IMR-90 (cell line): Measurements from ENCODE around the gene VPS33A. TPM values are rescaled to one million over a fixed set of nuclear protein-coding genes. Genes with fewer than 3 reads are reported as not detected.

Experiments
- ATAC-seq: fragments of 200-7000 bp; cut with Tn5 transposase; 2 replicates; pipeline ENCODE4 v1.9.1; 2020; ENCODE audit warnings: low read depth, mild to moderate bottlenecking, moderate library complexity
- BruUV-seq: library from RNA; stranded (reverse); fragments of 400-500 nt; replicated peaks from 2 replicates; lab custom pipeline; 2021; lab: Mats Ljungman, UMichigan
- CTCF ChIA-PET: fragments of 300-600 bp; formaldehyde crosslinking; extraction: SDS; loops from one replicate; lab custom pipeline; 2021; ENCODE audit warnings: antibody characterized with exemption; lab: Yijun Ruan, JAX
- POLR2A ChIA-PET: fragments of 300-600 bp; sonication (Branson Sonifier 250); formaldehyde crosslinking; loops from one replicate; lab custom pipeline; 2022; ENCODE audit warnings: antibody characterized with exemption; ENCODE audit not compliant: unreplicated experiment; lab: Charles Lee
- DNase-seq: peaks from one replicate; pipeline ENCODE4 v3.0.0; 2013
- H2AFZ ChIP-seq: replicated peaks from 2 replicates; pipeline ENCODE3; 2013; ENCODE audit warnings: low read length, mild to moderate bottlenecking; ENCODE audit not compliant: poor library complexity
- H2AK5ac ChIP-seq: 2 replicates; pipeline ENCODE4 v1.6.1; 2013; ENCODE audit warnings: low read depth, low read length, inconsistent platforms
- H2AK9ac ChIP-seq: replicated peaks from 2 replicates; pipeline ENCODE3; 2013; ENCODE audit warnings: mild to moderate bottlenecking, low read depth, low read length, moderate library complexity; ENCODE audit not compliant: poor library complexity
- H2BK120ac ChIP-seq: 2 replicates; pipeline ENCODE4 v1.6.1; 2013; ENCODE audit warnings: low read depth, low read length, inconsistent platforms
- H2BK15ac ChIP-seq: 3 replicates; pipeline ENCODE4 v1.6.1; 2013; ENCODE audit warnings: low read depth, low read length, inconsistent platforms
- H2BK20ac ChIP-seq: 2 replicates; pipeline ENCODE4 v1.6.1; 2013; ENCODE audit warnings: low read depth, mild to moderate bottlenecking, inconsistent platforms, low read length, moderate library complexity
- H2BK5ac ChIP-seq: 2 replicates; pipeline ENCODE4 v1.6.1; 2013; ENCODE audit warnings: mild to moderate bottlenecking, low read depth, low read length, inconsistent platforms; ENCODE audit not compliant: poor library complexity, severe bottlenecking
- H3K14ac ChIP-seq: replicated peaks from 2 replicates; pipeline ENCODE4 v1.6.1; 2013; ENCODE audit warnings: low read depth, low read length, inconsistent platforms
- H3K18ac ChIP-seq: 2 replicates; pipeline ENCODE4 v1.6.1; 2013; ENCODE audit warnings: low read depth, low read length, control low read depth
- H3K23ac ChIP-seq: 2 replicates; pipeline ENCODE4 v1.6.1; 2013; ENCODE audit warnings: low read depth, low read length, inconsistent platforms
- H3K27ac ChIP-seq: 2 replicates; pipeline ENCODE4 v1.5.1; 2013; ENCODE audit warnings: mild to moderate bottlenecking, control low read depth, low read length; ENCODE audit not compliant: insufficient read depth
- H3K27me3 ChIP-seq: 2 replicates; pipeline ENCODE4 v1.6.1; 2013; ENCODE audit warnings: low read length; ENCODE audit not compliant: control insufficient read depth, insufficient read depth
- H3K36me3 ChIP-seq: 2 replicates; pipeline ENCODE4 v1.6.1; 2013; ENCODE audit warnings: low read length, mixed read lengths; ENCODE audit not compliant: control insufficient read depth, insufficient read depth
- H3K4ac ChIP-seq: 2 replicates; pipeline ENCODE4 v1.6.1; 2013; ENCODE audit warnings: low read depth, low read length, inconsistent platforms
- H3K4me1 ChIP-seq: 2 replicates; pipeline ENCODE4 v1.6.1; 2013; ENCODE audit warnings: low read length, mixed read lengths; ENCODE audit not compliant: control insufficient read depth, insufficient read depth
- H3K4me2 ChIP-seq: 2 replicates; pipeline ENCODE4 v1.6.1; 2013; ENCODE audit warnings: low read depth, mild to moderate bottlenecking, control low read depth, low read length, moderate library complexity
- H3K4me3 ChIP-seq: 2 replicates; pipeline ENCODE4 v1.5.1; 2013; ENCODE audit warnings: low read depth, mild to moderate bottlenecking, control low read depth, low read length, moderate library complexity; ENCODE audit not compliant: insufficient read depth
- H3K56ac ChIP-seq: 2 replicates; pipeline ENCODE4 v1.6.1; 2013; ENCODE audit warnings: low read length, inconsistent platforms; ENCODE audit not compliant: insufficient read depth; ENCODE audit errors: extremely low read depth
- H3K79me1 ChIP-seq, 2 experiments: 2 replicates each; pipeline ENCODE4 v1.6.1; 2013; ENCODE audit warnings: low read length in 2 of 2, inconsistent platforms in 1 of 2, low read depth in 1 of 2
- H3K9ac ChIP-seq: 2 replicates; pipeline ENCODE4 v1.6.1; 2013; ENCODE audit warnings: low read depth, low read length, control low read depth
- H3K9me1 ChIP-seq: 2 replicates; pipeline ENCODE4 v1.6.1; 2013; ENCODE audit warnings: low read length, inconsistent platforms; ENCODE audit not compliant: insufficient read depth
- H3K9me3 ChIP-seq: 2 replicates; pipeline ENCODE4 v1.6.1; 2013; ENCODE audit warnings: low read length; ENCODE audit not compliant: control insufficient read depth, insufficient read depth
- H4K20me1 ChIP-seq: 2 replicates; pipeline ENCODE4 v1.6.1; 2013; ENCODE audit warnings: low read length, inconsistent platforms; ENCODE audit not compliant: insufficient read depth
- H4K5ac ChIP-seq: 2 replicates; pipeline ENCODE4 v1.6.1; 2013; ENCODE audit warnings: mild to moderate bottlenecking, low read depth, low read length, control low read depth
- H4K8ac ChIP-seq, 2 experiments: 2 replicates each; pipeline ENCODE4 v1.6.1; 2013; ENCODE audit warnings: low read depth in 2 of 2, low read length in 2 of 2, control low read depth in 1 of 2, inconsistent platforms in 1 of 2
- H4K91ac ChIP-seq: 2 replicates; pipeline ENCODE4 v1.6.1; 2013; ENCODE audit warnings: low read depth, low read length, inconsistent platforms; ENCODE audit not compliant: insufficient read depth
- NFE2L2 ChIP-seq: fragments of 150-350 bp; IDR thresholded peaks from 2 replicates; pipeline ENCODE4 v1.6.1; 2016; ENCODE audit warnings: low read depth, mild to moderate bottlenecking, low read length
- RAD21 ChIP-seq: IDR thresholded peaks from 2 replicates; pipeline ENCODE4 v1.6.1; 2012; ENCODE audit warnings: low read length, improper control_type of control experiment
- WGBS, 2 experiments: methylation state at CpG; one replicate each; pipeline versions ENCODE4 v1.1.5 to v1.1.7; 2013; ENCODE audit warnings: missing lambda C conversion rate in 2 of 2; ENCODE audit not compliant: insufficient read length in 1 of 2; ENCODE audit errors: extremely low coverage in 2 of 2; 5-methylcytosine and 5-hydroxymethylcytosine counted together
- dilution Hi-C: fragments of 300-500 bp; cut with HindIII; formaldehyde crosslinking; loops from one replicate; pipeline ENCODE4 v1.14.3; 2018; ENCODE audit warnings: low sequenced_read_pairs; ENCODE audit not compliant: unreplicated experiment
- in situ Hi-C: fragments of 300-500 bp; cut with MboI; formaldehyde crosslinking; loops from 3 replicates; pipeline ENCODE4 v1.14.3; 2019; ENCODE audit warnings: low sequenced_read_pairs, inconsistent platforms, mixed read lengths
- intact Hi-C: fragments of 100-400 bp; cut with micrococcal nuclease; formaldehyde crosslinking; loops from 2 replicates; pipeline ENCODE4 v1.10.0; 2022
- polyA plus RNA-seq, 3 experiments: library from polyadenylated mRNA; depleted of rRNA; stranded (reverse); fragments of >200 nt; gene quantifications; 2 replicates each; pipeline ENCODE4 v1.2.3, GENCODE V29; 2012; ENCODE audit warnings: low replicate concordance in 1 of 3
- total RNA-seq: library from RNA; depleted of rRNA; stranded (reverse); fragments of >200 nt; gene quantifications from 2 replicates; pipeline ENCODE4 v1.2.3, GENCODE V29; 2012
- TF ChIP-seq, protein P1 (sequence below): fragments of 150-350 bp; IDR thresholded peaks from 2 replicates; pipeline ENCODE4 v1.6.1; 2016; ENCODE audit warnings: low read depth, mild to moderate bottlenecking, low read length, moderate library complexity, borderline replicate concordance
- TF ChIP-seq, protein P2 (sequence below): conservative IDR thresholded peaks from 2 replicates; pipeline ENCODE4 v1.5.1; 2012; ENCODE audit warnings: mild to moderate bottlenecking, low read depth, low read length, improper control_type of control experiment

VPS33A gene
- total and polyA plus RNA-seq, 2 of the 4 experiments (the other 2 are of a cell fraction) = 14.0 to 20.3 TPM

DNA sequence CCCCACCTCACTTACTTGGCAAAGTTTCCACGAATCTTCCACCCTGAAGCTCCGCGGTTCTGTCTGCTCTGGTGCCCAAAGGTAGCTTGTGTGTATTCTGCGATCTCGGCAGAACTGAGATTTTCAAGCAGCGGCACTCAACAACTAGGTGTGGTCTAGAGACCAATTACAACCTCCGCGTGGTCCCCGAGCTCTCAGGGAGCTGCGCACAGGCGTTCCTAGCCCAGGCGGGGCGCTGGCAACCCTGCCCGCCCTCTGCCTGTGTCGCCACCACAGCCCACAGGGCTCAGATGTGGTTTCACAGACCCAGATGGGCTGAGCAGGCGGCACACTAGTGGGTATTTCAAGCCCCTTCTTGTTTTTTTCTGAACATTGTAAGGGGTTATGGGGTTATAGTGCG, 39.0 kb downstream of the VPS33A start:
- dilution Hi-C loops = no loop called here
- POLR2A ChIA-PET = interaction anchor here (0.5 kb wide), 1 partner anchor 40 kb away, joined by 5 read pairs; no protein-coding TSS in a partner anchor
- CTCF ChIA-PET = no interaction called here

More for the DNA sequence above, 39.0 kb downstream of the VPS33A start:
- intact Hi-C loops = no loop called here
- no peak overlapping the region for H3K4ac ChIP-seq
- H3K4me2 ChIP-seq = no peak overlapping the region
- H2AK5ac ChIP-seq = no peak overlapping the region
- H3K14ac ChIP-seq = no peak overlapping the region
- H3K18ac ChIP-seq = no peak overlapping the region
- no peak overlapping the region for H4K5ac ChIP-seq
- H2BK20ac ChIP-seq = no peak overlapping the region
- no peaks in the 10 kb centered on the region for H3K27me3 ChIP-seq
- H3K23ac ChIP-seq = no peak overlapping the region
- no peak overlapping the region for H2BK15ac ChIP-seq
- H2BK5ac ChIP-seq = no peak overlapping the region
- no peak overlapping the region for H3K9ac ChIP-seq
- no peaks in the 10 kb centered on the region for H3K9me3 ChIP-seq
- peaks cover 17% of the 10 kb centered on the region for H3K36me3 ChIP-seq
- no peak overlapping the region for H2AFZ ChIP-seq
- peaks cover 14 to 21% of the 10 kb centered on the region in 2 experiments for H3K79me1 ChIP-seq
- peaks cover 10% of the 10 kb centered on the region for H3K4me1 ChIP-seq
- H2BK120ac ChIP-seq = no peak overlapping the region
- no peak overlapping the region for H3K56ac ChIP-seq
- H3K4me3 ChIP-seq = no peak overlapping the region
- WGBS, 2 experiments = 92% methylated on average over 10 of the region's 17 CpGs; no CpG with 5 or more reads in 1 of the 2 experiments
- no TSS peak for BruUV-seq
- H2AK9ac ChIP-seq = no peak overlapping the region
- H3K27ac ChIP-seq = no peak overlapping the region
- TF ChIP-seq, protein P1, sequence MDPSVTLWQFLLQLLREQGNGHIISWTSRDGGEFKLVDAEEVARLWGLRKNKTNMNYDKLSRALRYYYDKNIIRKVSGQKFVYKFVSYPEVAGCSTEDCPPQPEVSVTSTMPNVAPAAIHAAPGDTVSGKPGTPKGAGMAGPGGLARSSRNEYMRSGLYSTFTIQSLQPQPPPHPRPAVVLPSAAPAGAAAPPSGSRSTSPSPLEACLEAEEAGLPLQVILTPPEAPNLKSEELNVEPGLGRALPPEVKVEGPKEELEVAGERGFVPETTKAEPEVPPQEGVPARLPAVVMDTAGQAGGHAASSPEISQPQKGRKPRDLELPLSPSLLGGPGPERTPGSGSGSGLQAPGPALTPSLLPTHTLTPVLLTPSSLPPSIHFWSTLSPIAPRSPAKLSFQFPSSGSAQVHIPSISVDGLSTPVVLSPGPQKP = no peak
- TF ChIP-seq RAD21 (no peak), NFE2L2 (no peak)
- TF ChIP-seq, protein P2, sequence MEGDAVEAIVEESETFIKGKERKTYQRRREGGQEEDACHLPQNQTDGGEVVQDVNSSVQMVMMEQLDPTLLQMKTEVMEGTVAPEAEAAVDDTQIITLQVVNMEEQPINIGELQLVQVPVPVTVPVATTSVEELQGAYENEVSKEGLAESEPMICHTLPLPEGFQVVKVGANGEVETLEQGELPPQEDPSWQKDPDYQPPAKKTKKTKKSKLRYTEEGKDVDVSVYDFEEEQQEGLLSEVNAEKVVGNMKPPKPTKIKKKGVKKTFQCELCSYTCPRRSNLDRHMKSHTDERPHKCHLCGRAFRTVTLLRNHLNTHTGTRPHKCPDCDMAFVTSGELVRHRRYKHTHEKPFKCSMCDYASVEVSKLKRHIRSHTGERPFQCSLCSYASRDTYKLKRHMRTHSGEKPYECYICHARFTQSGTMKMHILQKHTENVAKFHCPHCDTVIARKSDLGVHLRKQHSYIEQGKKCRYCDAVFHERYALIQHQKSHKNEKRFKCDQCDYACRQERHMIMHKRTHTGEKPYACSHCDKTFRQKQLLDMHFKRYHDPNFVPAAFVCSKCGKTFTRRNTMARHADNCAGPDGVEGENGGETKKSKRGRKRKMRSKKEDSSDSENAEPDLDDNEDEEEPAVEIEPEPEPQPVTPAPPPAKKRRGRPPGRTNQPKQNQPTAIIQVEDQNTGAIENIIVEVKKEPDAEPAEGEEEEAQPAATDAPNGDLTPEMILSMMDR = no peak
- H4K20me1 ChIP-seq = peaks cover 11% of the 10 kb centered on the region
- DNase-seq (no peak), ATAC-seq (no peak)
- in situ Hi-C loops = no loop called here
- H4K8ac ChIP-seq = no peak overlapping the region
- no peak overlapping the region for H4K91ac ChIP-seq
- H3K9me1 ChIP-seq = peaks cover 11% of the 10 kb centered on the region; the same call in 1 of the 2 replicates
